Tibial nerve (tissue), 3 donors: ENCODE measurements around the gene JPH4.

Source experiments
- CTCF ChIP-seq, 5 experiments: fragments of 200-600 bp in 3 of 5; fragments of 450-650 bp in 2 of 5; sonication (generic) in 3 of 5; IDR thresholded peaks; one replicate each; pipeline ENCODE4 v1.5.1; 2016 to 2019; ENCODE audit warnings: antibody characterized with exemption in 5 of 5, mild to moderate bottlenecking in 3 of 5, moderate library complexity in 2 of 5
- POLR2A ChIP-seq, 2 donors: fragments of 450-650 bp; IDR thresholded peaks; one replicate each; pipeline ENCODE4 v1.6.1; 2017; ENCODE audit warnings: antibody characterized with exemption in 2 of 2, mild to moderate bottlenecking in 2 of 2, moderate library complexity in 2 of 2

GRCh38 chr14:23609001-23609400 lies 30.4 kb upstream of the JPH4 start:
- TF ChIP-seq POLR2A (IDR thresholded peaks at IDR 0.05) (no peak), CTCF (IDR thresholded peaks at IDR 0.05) (no peak)
